HG03045 (cell line): Measurements from ENCODE around the gene NR2E3.
"Not testable (repeated sequence)": the region's sequence is repeated elsewhere in the genome, so short reads cannot be mapped to it uniquely, and the experiment has no call there.

Experiments used
- ATAC-seq: cut with Tn5 transposase; IDR thresholded peaks from one replicate; pipeline ENCODE4 v1.9.1; 2021; ENCODE audit warnings: mild to moderate bottlenecking, moderate library complexity; ENCODE audit not compliant: unreplicated experiment

NR2E3 gene

DNA sequence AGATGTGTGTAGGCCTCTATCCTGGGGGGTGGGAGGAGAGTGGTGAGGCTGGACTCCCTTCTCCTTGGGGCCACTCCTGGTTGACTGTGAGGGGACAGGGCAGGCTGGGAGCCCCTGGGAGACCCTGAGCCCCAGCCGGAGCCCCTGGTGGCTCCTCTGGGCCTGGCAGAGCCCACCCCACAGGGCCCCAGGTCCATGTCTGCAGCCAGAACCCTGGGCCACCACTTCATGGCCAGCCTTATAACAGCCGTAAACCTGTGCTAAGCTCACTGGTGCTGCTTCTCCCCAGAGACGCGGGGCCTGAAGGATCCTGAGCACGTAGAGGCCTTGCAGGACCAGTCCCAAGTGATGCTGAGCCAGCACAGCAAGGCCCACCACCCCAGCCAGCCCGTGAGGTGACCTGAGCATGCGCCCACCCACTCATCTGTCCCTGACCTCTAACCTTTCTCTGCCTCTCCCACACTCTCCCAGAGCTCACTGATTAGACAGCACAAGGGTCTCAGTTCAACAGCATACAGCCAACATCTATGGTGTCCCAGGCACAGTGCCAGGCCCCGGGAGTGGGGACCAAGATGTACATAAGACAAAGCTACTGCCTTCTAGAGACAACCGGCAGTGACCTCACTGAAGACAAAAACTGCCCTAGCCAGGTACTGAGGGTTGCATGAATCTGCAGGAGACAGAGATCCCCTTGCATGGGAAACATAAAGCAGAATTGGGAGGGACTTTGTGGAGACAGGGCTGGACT, 3.5 kb downstream of the NR2E3 start:
- ATAC-seq = no peak

DNA sequence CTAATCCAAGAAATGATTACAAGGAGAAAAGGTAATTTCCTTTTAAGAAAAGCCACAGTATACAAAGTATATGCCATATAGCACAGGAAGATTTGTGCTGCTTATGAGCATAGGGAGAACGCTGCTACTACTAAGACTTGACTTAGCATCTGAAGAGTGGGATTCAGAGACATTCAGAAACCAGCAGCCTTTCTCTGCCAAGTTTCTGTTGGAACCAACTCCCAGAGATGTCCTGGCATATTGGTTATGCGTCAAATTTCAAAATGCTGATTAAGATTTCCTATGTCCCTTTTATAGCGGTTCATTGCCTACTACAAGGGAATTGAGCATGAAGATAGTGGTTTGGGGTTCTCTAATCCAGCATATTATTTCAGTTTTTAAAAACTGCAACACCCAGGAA, 4.9 kb downstream of the NR2E3 start:
- no peak for ATAC-seq

DNA sequence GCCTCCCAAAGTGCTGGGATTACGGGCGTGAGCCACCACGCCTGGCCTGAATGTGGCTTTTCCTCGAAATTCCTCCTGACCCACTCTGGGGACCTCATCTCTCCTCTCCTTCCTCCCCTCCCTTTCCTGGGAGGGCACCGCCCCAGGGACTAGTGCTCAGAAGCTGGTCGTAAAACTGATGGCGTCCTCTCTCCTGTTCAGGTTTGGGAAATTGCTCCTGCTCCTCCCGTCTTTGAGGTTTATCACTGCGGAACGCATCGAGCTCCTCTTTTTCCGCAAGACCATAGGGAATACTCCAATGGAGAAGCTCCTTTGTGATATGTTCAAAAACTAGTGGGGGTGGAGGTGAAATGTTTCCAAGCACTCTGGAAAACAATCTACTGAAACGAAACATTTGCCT, 7.0 kb downstream of the NR2E3 start:
- no peak for ATAC-seq

DNA sequence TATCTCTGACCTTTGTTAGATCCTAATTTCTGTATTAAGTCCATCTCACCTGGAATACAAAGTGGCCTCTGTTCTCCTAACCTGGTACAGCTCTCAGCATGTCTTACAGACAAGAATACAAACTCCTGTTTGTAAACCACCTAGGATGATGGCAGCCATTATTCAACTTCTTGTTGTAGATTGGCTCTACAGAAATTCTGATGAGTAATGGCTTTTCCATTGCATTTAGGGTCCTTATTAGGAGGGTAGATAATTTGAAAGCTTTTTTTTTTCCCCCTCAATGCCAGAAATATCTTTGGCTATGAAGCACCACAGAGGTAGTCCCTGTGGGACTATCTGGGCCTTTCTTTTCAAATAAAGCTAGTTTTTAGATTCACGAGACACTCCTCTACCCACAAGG, 9.8 kb downstream of the NR2E3 start:
- ATAC-seq = no peak

DNA sequence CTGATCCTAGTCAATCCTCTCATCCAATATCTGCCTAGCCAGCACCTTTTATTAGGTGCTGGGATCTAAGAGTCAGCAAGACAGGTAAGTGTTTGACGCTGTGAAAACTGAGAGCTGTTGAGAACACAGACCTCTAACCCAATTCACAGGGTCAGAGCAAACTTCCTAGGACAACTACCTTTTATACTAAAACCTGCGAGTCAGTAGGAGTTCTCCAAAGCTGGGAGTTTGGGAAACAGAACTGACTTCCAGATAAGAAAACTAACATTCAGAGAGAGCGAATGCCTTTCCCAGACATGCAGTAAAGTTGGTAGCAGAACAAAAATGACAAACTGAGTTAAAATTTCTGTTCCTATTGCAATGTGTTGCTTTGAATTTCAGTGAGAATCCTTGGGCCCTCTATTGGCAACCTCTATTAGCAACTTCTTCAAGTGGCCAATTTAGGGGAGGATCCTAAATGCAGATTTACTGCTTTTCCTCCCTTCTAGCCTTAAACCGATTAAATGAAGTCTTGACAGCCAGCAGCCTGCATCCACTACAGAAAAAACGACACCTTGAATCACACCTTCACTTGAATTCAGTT, 11.3 kb downstream of the NR2E3 start:
- no peak for ATAC-seq

DNA sequence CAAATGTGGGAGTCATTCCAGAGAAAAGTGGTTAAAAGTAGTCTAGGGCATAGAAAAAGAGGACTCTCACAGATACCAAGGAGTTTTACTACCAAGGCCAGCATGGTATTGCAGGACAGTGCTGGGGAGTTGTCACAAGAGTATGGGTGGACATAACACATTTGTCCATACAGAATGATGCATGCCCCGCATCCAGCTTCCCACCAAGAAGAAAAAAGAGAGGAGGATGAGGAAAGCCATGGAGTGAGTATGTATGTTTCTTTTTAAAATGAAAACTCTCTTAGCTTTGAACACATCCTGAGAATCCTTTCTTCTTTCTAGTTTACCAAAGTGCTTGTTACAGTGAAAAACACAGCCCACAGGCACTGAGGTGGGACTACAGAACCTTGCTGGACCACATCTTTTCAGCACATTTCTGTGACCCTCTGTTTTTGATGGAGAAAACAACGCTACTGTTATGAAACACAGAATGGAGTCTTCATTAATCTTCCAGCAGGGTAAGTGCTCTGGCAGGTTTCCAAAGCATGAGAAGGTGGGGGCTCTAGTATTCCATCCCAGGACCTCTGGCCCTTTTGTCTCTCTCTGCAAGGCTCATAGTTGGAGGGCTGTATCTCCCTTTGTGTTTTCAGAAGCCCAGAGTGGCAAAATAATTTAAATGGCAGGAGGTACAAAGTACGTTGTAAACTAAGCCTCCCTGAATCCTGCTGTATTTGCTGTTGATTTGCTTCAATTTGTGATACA, 12.7 kb downstream of the NR2E3 start:
- ATAC-seq = no peak

DNA sequence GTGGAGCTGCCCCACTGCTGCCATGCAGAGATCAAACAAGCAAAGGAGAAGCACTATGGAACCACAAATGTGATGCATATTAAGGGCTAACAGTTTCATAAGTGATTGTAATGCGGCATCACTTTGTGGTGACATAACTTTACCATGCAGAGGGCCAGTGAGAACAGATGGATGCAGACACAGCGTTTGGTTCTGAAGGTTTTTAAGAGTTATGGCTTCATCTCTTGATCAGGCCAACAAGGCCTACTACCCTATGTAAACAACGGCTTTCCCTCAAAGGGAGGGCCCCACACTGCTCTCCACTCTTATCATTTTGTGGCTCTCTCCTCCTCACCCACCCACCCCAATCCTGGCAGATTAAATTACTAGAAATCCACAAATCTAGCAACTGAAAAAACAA, 13.4 kb downstream of the NR2E3 start:
- no peak for ATAC-seq

DNA sequence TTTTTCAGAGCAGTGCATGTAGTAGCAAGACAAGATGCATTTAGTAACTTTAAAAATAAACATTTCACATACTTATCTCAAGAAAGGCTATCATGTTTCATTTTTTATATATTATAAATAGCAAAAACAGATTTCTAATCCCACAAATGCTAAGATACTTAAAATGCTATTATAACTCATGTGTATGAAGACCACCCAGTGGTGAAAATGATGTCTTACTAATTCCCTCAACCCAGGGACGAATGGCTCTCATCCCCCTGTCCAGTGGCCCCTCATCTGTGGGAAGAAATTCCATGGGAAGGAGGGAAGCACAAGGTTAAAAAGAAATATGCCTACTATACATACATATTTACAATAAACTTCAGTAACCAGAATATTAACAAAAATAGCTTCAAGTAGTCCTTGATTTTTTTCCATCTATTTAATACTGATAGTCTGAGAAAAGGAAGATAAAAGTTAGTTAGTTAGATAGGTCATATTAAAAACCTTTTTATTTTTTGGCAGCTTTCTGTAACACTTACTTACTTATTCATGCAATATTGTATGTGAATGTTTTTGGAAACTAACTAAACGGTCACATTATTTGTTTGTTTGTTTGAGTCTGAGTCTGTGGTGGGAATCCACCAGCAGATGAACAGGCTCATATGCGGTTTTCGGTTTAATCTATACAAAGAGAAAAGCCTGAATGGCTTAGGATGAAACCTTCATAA, 14.8 kb downstream of the NR2E3 start:
- no peak for ATAC-seq

DNA sequence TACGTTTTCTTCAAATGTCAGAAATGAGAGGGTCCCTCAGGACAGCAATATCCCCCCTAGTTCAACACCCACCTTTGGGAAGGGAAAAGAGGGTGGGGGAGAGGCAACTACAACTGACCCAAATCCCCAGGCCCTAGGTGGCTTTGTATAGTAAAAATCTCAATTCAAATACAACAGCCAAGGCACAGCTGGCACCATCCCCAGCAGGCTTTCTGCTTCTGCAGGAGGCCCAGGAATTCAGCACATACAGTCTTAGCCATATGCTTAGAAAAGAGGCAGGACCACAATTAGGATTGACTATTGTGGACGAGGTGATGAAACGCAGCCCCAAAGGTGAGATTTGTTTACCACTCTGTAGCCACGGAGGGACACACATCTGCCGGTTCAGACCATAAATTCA, 15.8 kb downstream of the NR2E3 start:
- ATAC-seq = no peak

DNA sequence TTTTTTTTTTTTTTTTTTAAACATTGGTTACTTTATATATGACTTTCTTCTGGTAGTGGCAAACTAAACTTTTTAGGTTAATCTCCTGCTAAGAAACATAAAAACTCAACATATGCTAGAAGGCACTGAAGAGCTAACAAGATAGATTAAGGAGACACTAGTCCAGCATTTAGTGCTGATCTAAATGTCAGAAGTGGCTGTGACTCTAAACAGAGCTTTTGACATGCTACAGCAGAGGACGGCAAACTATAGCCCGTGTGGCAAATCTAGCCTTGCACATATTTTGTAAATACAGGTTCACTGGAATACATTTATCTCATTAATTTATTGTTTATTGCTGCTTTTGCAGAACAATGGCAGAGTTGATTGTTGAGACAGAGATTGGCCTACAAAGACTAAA, 20.6 kb downstream of the NR2E3 start:
- ATAC-seq = no peak

DNA sequence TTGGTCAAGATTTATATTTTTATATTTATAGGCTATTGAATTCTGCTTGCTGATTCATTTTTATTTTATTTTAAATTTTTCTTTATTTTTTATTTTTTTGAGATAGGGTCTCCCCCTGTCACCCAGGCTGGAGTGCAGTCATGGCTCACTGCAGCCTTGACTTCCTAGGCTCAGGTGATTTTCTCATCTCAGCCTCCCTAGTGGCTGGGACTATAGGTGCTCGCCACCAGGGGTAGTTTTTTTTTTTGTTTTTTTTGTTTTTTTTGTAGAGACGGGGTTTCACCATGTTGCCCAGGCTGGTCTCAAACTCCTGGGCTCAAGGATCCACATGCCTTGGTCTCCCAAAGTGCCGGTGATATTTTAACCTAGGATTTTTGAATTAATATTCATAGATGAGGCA, 31.2 kb downstream of the NR2E3 start:
- no peak for ATAC-seq

DNA sequence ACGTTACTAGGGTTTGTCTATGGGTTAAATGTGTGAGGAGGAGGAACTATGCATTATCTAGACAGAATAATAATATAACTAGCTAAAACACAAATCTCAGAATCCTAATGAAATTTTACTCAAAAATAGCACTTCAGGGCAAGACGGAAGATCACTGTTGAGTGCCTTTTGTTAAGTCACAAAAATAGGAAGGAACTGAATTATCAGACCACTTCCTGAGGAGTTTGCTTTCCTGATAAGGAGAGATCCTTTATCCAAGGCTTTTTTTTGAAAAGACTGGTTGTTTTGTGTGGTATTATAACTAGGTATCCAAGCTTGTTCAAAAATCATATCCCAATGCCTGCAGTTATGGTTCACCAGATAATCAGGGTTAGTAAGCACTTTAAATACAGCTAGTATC, 34.6 kb downstream of the NR2E3 start:
- no peak for ATAC-seq

DNA sequence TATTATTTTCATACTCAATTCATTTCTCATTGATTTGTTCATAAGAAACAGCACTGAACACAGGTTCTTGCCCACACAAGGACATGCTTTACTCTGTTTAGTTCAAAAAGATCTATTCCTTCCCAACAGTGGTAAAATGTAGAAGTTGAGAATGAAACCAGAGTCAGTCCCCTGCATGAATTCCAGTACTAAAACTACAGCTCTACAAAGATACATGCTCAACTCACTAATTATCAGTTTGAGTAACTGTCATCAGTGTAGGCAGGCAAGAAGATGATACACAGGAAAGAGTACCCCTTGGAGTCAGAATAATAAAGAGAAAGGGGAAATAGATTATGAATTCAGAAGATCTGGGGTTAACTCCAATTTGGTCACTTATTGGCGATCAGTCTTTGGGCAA, 43.2 kb downstream of the NR2E3 start:
- ATAC-seq = no peak

DNA sequence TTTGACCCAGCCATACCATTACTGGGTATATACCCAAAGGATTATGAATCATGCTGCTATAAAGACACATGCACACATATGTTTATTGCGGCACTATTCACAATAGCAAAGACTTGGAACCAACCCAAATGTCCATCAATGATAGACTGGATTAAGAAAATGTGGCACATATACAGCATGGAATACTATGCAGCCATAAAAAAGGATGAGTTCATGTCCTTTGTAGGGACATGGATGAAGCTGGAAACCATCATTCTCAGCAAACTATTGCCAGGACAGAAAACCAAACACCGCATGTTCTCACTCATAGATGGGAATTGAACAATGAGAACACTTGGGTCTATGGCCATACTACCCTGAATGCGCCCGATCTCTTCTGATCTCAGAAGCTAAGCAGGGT, 47.9 kb downstream of the NR2E3 start:
- not testable (repeated sequence) for ATAC-seq
